Kidney (tissue), 14 donors: ENCODE measurements around the gene BAX. TPM values are rescaled to one million over a fixed set of nuclear protein-coding genes. Genes with fewer than 3 reads are reported as not detected.
A peak's percentile ranks its signal among the peaks of the same experiment; 100 is the strongest.
"Not testable (repeated sequence)": the region's sequence is repeated elsewhere in the genome, so short reads cannot be mapped to it uniquely, and the experiment has no call there.

Experiments used
- DNase-seq, 5 donors: peaks; one replicate each; pipeline ENCODE4 v3.0.0-alpha.2; 2013 to 2020
- FAIRE-seq: peaks from 2 replicates; lab custom pipeline; 2012; peaks lifted over from hg19 to GRCh38; lab: Jason Lieb, UNC
- H3K27ac ChIP-seq, 2 donors: one replicate each; pipeline ENCODE4 v1.7.0; 2013; ENCODE audit warnings: low read depth in 2 of 2, low read length in 2 of 2, inconsistent platforms in 1 of 2
- H3K27me3 ChIP-seq: one replicate; pipeline ENCODE4 v1.7.1; 2013; ENCODE audit warnings: low read length, inconsistent platforms; ENCODE audit not compliant: control insufficient read depth, insufficient read depth
- H3K36me3 ChIP-seq, 3 donors: one replicate each; pipeline versions ENCODE4 v1.7.0 to v1.7.1; 2013; ENCODE audit warnings: low read length in 3 of 3, control low read depth in 1 of 3, inconsistent platforms in 1 of 3; ENCODE audit not compliant: insufficient read depth in 3 of 3, control insufficient read depth in 2 of 3
- H3K4me1 ChIP-seq, 3 donors: one replicate each; pipeline versions ENCODE4 v1.7.0 to v1.7.1; 2013; ENCODE audit warnings: low read length in 3 of 3, inconsistent platforms in 1 of 3, low read depth in 1 of 3; ENCODE audit not compliant: control insufficient read depth in 2 of 3, insufficient read depth in 2 of 3
- H3K4me3 ChIP-seq, 3 donors: one replicate each; pipeline versions ENCODE4 v1.7.0 to v1.8.1; 2013; ENCODE audit warnings: low read length in 3 of 3, control low read depth in 1 of 3, inconsistent platforms in 1 of 3
- H3K9ac ChIP-seq, 3 donors: one replicate each; pipeline versions ENCODE4 v1.7.0 to v1.7.1; 2013; ENCODE audit warnings: low read length in 3 of 3, control low read depth in 1 of 3, inconsistent platforms in 1 of 3
- H3K9me3 ChIP-seq, 3 donors: one replicate each; pipeline versions ENCODE4 v1.7.0 to v1.7.1; 2013; ENCODE audit warnings: low read length in 3 of 3, control low read depth in 1 of 3, inconsistent platforms in 1 of 3; ENCODE audit not compliant: control insufficient read depth in 2 of 3, insufficient read depth in 1 of 3
- CTCF ChIP-seq: IDR thresholded peaks from 3 replicates; pipeline ENCODE4 v1.5.1; 2012; ENCODE audit warnings: mild to moderate bottlenecking, moderate library complexity, borderline replicate concordance; ENCODE audit not compliant: insufficient read depth; ENCODE audit errors: extremely low read depth
- intact Hi-C: fragments of 100-400 bp; cut with DNase I; formaldehyde crosslinking; loops from one replicate; pipeline ENCODE4 v1.11.1; 2022
- polyA plus RNA-seq: library from polyadenylated mRNA; stranded (reverse); fragments of 350-450 nt; fragmentation: Illumina TruSeq; extraction: RNeasy Lipid Tissue Mini Kit (QIAGEN cat#74804); gene quantifications from one replicate; pipeline ENCODE4 v1.2.3, GENCODE V29; 2014; ENCODE audit warnings: low read depth, low replicate concordance; ENCODE audit not compliant: insufficient read depth
- total RNA-seq: library from RNA; stranded (reverse); fragmentation: NEBNext Ultra II Directional; extraction: Animal tissue kit (Norgen Biotek cat#: 25700); gene quantifications from one replicate; pipeline ENCODE4 v1.2.1, GENCODE V29; 2021
- donor health status: control.
- donor health status: control.
- donor health status: control.
- donor health status: control.
- donor health status: control.
- donor health status: DM: yes; HTN: yes; CAD: no.
- donor health status: Normal renal cell carcinoma (clear cell type).

BAX gene
- total and polyA plus RNA-seq, 2 donors from 2014 or later: 76.7 to 141 TPM

- Histone ChIP-seq H3K9ac (no peak overlapping the region), H3K4me1 (peaks cover 0 to 5% (median 3%) of the 10 kb centered on the region in 3 donors), H3K27ac (peak overlapping the region in 1 of 2 donors; percentile 67), H3K27me3 (no peaks in the 10 kb centered on the region), H3K4me3 (no peak overlapping the region), H3K36me3 (peaks cover 8 to 36% (median 24%) of the 10 kb centered on the region in 3 donors), H3K9me3 (no peaks in the 10 kb centered on the region)
- DNase-seq (peak in 3 of 5 donors; percentile 20 to 78 (median 37)), FAIRE-seq (no peak)
- intact Hi-C loops: no loop called here
- TF ChIP-seq CTCF: no peak
Observed at GRCh38 chr19:48907671-48908070, 47.0 kb upstream of the BAX start.

- H3K9ac ChIP-seq, H3K4me3 ChIP-seq, intact Hi-C loops, H3K9me3 ChIP-seq, H3K27ac ChIP-seq, H3K4me1 ChIP-seq, DNase-seq, H3K27me3 ChIP-seq, FAIRE-seq: not testable (repeated sequence)
- peaks cover 15 to 49% (median 31%) of the 10 kb centered on the region in 3 donors for H3K36me3 ChIP-seq
Observed at GRCh38 chr19:48909424-48910077, 45.1 kb upstream of the BAX start.

- peaks cover 15 to 43% (median 23%) of the 10 kb centered on the region in 3 donors for H3K36me3 ChIP-seq
- no peak for DNase-seq
- H3K4me3 ChIP-seq: no peak overlapping the region
- no peak for FAIRE-seq
- intact Hi-C loops: no loop called here
- TF ChIP-seq CTCF: no peak
- no peaks in the 10 kb centered on the region for H3K27me3 ChIP-seq
- H3K9ac ChIP-seq: no peak overlapping the region
- H3K9me3 ChIP-seq: no peaks in the 10 kb centered on the region
- no peak overlapping the region for H3K27ac ChIP-seq
- H3K4me1 ChIP-seq: peaks cover 0 to 5% (median 3%) of the 10 kb centered on the region in 3 donors
Observed at GRCh38 chr19:48910803-48911202, 43.9 kb upstream of the BAX start.

GRCh38 chr19:48913114-48913889 lies 41.4 kb upstream of the BAX start:
- TF ChIP-seq CTCF: no peak
- FAIRE-seq: no peak
- Histone ChIP-seq H3K27ac (no peak overlapping the region), H3K4me3 (no peak overlapping the region), H3K36me3 (peaks cover 13 to 48% (median 24%) of the 10 kb centered on the region in 3 donors), H3K9me3 (no peaks in the 10 kb centered on the region), H3K4me1 (peaks cover 0 to 4% (median 3%) of the 10 kb centered on the region in 3 donors), H3K9ac (no peak overlapping the region), H3K27me3 (no peaks in the 10 kb centered on the region)
- intact Hi-C loops: no loop called here
- DNase-seq: no peak
